Panc1 (cell line): ENCODE results near the gene CCDC141.

Experiments used
- CTCF ChIP-seq: fragments of 450-650 bp; IDR thresholded peaks from 2 replicates; pipeline ENCODE4 v1.5.1; 2017; ENCODE audit warnings: mild to moderate bottlenecking
- POLR2AphosphoS5 ChIP-seq: IDR thresholded peaks from 2 replicates; pipeline ENCODE4 v1.6.1; 2012; ENCODE audit warnings: mild to moderate bottlenecking, low read depth, low read length, moderate library complexity
- SIN3A ChIP-seq: IDR thresholded peaks from 2 replicates; pipeline ENCODE4 v1.6.1; 2012; ENCODE audit warnings: low read depth, mild to moderate bottlenecking, low read length, moderate library complexity, borderline replicate concordance; ENCODE audit not compliant: insufficient read depth
- TCF7L2 ChIP-seq: IDR thresholded peaks from 2 replicates; pipeline ENCODE4 v1.6.1; 2011; ENCODE audit warnings: mild to moderate bottlenecking, low read depth, low read length, inconsistent platforms
- TF ChIP-seq, protein P1 (sequence below), 2 experiments: IDR thresholded peaks; 2 replicates each; pipeline ENCODE4 v1.6.1; 2011 to 2012; ENCODE audit warnings: low read depth in 2 of 2, control low read depth in 1 of 2, low read length in 1 of 2, mild to moderate bottlenecking in 1 of 2, moderate library complexity in 1 of 2; ENCODE audit not compliant: insufficient read depth in 1 of 2

- TF ChIP-seq TCF7L2 = no peak
- no peak for TF ChIP-seq CTCF
- no peak for TF ChIP-seq SIN3A
- TF ChIP-seq POLR2AphosphoS5 = no peak
- TF ChIP-seq, protein P1, sequence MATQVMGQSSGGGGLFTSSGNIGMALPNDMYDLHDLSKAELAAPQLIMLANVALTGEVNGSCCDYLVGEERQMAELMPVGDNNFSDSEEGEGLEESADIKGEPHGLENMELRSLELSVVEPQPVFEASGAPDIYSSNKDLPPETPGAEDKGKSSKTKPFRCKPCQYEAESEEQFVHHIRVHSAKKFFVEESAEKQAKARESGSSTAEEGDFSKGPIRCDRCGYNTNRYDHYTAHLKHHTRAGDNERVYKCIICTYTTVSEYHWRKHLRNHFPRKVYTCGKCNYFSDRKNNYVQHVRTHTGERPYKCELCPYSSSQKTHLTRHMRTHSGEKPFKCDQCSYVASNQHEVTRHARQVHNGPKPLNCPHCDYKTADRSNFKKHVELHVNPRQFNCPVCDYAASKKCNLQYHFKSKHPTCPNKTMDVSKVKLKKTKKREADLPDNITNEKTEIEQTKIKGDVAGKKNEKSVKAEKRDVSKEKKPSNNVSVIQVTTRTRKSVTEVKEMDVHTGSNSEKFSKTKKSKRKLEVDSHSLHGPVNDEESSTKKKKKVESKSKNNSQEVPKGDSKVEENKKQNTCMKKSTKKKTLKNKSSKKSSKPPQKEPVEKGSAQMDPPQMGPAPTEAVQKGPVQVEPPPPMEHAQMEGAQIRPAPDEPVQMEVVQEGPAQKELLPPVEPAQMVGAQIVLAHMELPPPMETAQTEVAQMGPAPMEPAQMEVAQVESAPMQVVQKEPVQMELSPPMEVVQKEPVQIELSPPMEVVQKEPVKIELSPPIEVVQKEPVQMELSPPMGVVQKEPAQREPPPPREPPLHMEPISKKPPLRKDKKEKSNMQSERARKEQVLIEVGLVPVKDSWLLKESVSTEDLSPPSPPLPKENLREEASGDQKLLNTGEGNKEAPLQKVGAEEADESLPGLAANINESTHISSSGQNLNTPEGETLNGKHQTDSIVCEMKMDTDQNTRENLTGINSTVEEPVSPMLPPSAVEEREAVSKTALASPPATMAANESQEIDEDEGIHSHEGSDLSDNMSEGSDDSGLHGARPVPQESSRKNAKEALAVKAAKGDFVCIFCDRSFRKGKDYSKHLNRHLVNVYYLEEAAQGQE (IDR thresholded peaks at IDR 0.05; ENCODE audit: insufficient read depth in 1 of 2, low read depth in 2 of 2, low read length in 1 of 2) = no peak
These were observed 32.0 kb upstream of the CCDC141 start for GRCh38 chr2:179081954-179082353.
